ENCODE data around the gene HOXB2.

The HOXB2 gene

GRCh38 chr17:48555258-48556228 is 10.6 kb upstream of the HOXB2 start:
- Mint-ChIP-seq H3K27ac (no peak overlapping the region), H3K9me3 (no peaks in the 10 kb centered on the region), H3K4me1 (peaks cover 5 to 30% of the 10 kb centered on the region in 2 donors), H3K27me3 (peaks cover 52 to 82% of the 10 kb centered on the region in 2 donors), H3K36me3 (peaks cover 0 to 2% of the 10 kb centered on the region in 2 donors), H3K4me3 (peak overlapping the region; percentile 51 to 63)
- peak in 1 of 2 donors; percentile 38 for ATAC-seq (replicated peaks)
- DNase-seq: no peak

- H3K4me3 Mint-ChIP-seq: peak overlapping the region in 1 of 2 donors; percentile 51
- ATAC-seq (replicated peaks) (no peak), DNase-seq (no peak)
- H3K27me3 Mint-ChIP-seq: peaks cover 55 to 83% of the 10 kb centered on the region in 2 donors
- no peak overlapping the region for H3K27ac Mint-ChIP-seq
- peaks cover 5 to 30% of the 10 kb centered on the region in 2 donors for H3K4me1 Mint-ChIP-seq
- H3K36me3 Mint-ChIP-seq: peaks cover 2 to 5% of the 10 kb centered on the region in 2 donors
- no peaks in the 10 kb centered on the region for H3K9me3 Mint-ChIP-seq
These were observed 9.7 kb upstream of the HOXB2 start for GRCh38 chr17:48554412-48555257.

- no peak overlapping the region for H3K27ac Mint-ChIP-seq
- H3K4me3 Mint-ChIP-seq: no peak overlapping the region
- peaks cover 50 to 78% of the 10 kb centered on the region in 2 donors for H3K27me3 Mint-ChIP-seq
- DNase-seq: no peak
- peaks cover 5 to 30% of the 10 kb centered on the region in 2 donors for H3K4me1 Mint-ChIP-seq
- no peak for ATAC-seq (replicated peaks)
- peaks cover 2 to 5% of the 10 kb centered on the region in 2 donors for H3K36me3 Mint-ChIP-seq
- H3K9me3 Mint-ChIP-seq: no peaks in the 10 kb centered on the region
These were observed 8.9 kb upstream of the HOXB2 start for GRCh38 chr17:48553826-48554225.

- Mint-ChIP-seq H3K36me3 (peaks cover 2 to 5% of the 10 kb centered on the region in 2 donors), H3K27ac (no peak overlapping the region), H3K4me1 (peaks cover 5 to 30% of the 10 kb centered on the region in 2 donors), H3K27me3 (peaks cover 44 to 77% of the 10 kb centered on the region in 2 donors), H3K4me3 (no peak overlapping the region), H3K9me3 (no peaks in the 10 kb centered on the region)
- DNase-seq (no peak), ATAC-seq (replicated peaks) (no peak)
These were observed 8.3 kb upstream of the HOXB2 start for GRCh38 chr17:48553190-48553547.

DNA sequence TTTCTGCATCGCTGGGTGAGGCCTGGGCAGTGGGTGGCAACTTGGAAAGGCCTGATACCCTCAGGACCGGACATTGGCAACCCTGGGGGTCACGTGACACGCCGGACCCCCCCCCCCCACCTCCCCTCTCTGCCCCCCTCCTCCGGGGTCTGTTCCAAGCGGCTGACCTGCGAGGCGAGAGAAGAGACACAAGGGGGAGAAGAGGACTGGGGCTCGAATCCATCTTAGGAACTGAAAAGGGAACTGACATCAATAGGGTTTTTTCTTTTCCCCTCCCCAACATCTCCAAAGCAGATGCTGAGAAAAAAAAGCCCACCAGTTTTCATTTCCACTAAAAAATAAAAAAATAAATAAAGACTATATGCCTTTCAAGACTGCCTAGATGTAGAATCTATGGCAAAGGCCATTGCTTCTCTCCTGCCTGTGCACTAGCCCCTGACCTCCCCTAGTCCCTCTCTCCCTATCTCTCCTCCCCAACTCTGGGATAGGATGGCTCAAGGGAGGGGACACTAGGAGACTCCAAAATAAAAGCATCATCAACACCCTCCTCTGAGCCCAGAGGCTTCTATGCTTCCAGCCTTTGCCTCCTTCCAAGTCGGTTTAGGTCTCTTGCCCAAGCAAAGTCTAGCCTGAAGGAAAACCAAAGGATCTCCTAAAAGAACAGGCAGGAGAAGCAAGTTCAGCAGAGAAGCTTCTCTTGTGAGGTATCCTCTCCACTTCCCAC is 7.7 kb upstream of the HOXB2 start:
- ATAC-seq (replicated peaks) (peak; percentile 41 to 45), DNase-seq (no peak)
- Mint-ChIP-seq H3K27me3 (peaks cover 42 to 72% of the 10 kb centered on the region in 2 donors), H3K36me3 (peaks cover 2 to 5% of the 10 kb centered on the region in 2 donors), H3K9me3 (no peaks in the 10 kb centered on the region), H3K4me1 (peaks cover 8 to 30% of the 10 kb centered on the region in 2 donors), H3K4me3 (no peak overlapping the region), H3K27ac (no peak overlapping the region)

DNA sequence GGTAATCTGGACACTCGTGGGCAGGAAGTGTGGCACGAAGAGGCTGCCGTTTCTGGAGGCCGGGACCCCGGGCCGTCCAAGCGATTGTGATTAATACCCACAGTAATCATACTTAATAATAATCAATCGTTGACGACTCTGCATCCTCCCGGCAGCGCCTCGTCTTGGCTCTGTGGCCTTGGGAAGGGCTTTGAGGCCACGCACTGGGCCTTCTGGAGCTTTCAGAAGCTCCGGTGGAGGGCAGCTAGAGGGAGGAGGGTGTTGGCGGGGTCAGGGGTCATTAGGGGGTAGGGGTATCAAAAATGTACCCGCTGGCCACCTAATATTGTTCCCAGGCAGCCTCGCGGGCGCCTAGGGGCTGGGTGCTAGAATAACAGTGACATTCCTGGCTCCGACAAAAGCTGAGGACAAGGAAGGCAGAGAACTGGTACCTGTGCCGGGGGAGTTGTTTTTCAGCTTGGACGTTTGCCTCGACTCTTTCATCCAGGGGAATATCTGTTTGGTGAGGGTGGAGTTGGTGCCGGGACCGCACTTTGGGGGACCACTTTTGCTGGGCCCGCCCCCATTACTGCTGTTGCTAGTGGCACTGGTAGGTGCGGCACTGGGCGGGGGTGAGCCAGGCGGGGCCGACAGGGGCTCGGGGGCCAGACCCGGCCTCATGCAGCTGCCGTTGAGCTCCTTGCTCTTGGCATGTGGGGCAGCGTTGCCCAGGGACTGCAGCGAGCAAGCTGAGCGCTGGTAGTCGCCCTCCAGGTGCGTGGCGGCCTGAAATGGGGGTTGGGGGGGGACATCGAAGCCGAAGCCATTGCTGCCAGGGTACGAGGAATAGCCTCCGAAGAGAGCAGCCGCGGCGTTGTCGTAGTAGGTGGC is 6.9 kb upstream of the HOXB2 start:
- H3K27ac Mint-ChIP-seq: no peak overlapping the region

DNA sequence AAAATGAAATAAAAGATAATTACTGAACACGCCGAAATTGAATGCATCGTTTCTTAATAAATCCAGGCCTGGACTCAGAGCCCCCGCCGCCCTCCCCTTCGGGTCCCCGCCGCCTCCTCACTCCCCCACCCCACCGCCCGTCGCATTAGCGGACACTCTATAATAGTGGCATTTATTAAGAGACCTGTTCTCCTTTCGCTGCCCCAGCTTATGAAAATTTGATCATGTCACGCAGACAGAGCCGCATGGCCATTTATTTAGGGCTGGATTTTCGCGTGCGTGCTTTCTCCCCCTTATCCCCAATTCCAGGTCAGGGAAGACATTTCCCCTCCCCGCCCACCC is 6.3 kb upstream of the HOXB2 start:
- peaks cover 2 to 5% of the 10 kb centered on the region in 2 donors for H3K36me3 Mint-ChIP-seq
- no peak overlapping the region for H3K4me3 Mint-ChIP-seq
- H3K9me3 Mint-ChIP-seq: no peaks in the 10 kb centered on the region
- H3K4me1 Mint-ChIP-seq: peaks cover 8 to 37% of the 10 kb centered on the region in 2 donors
- ATAC-seq (replicated peaks) (no peak), DNase-seq (no peak)
- H3K27ac Mint-ChIP-seq: no peak overlapping the region
- H3K27me3 Mint-ChIP-seq: peaks cover 42 to 66% of the 10 kb centered on the region in 2 donors

More for the DNA sequence above, 6.9 kb upstream of the HOXB2 start:
- H3K36me3 Mint-ChIP-seq: peaks cover 2 to 5% of the 10 kb centered on the region in 2 donors
- no peak overlapping the region for H3K4me3 Mint-ChIP-seq
- H3K27me3 Mint-ChIP-seq: peaks cover 42 to 66% of the 10 kb centered on the region in 2 donors
- DNase-seq (no peak), ATAC-seq (replicated peaks) (no peak)
- H3K9me3 Mint-ChIP-seq: no peaks in the 10 kb centered on the region
- H3K4me1 Mint-ChIP-seq: peaks cover 8 to 30% of the 10 kb centered on the region in 2 donors

DNA sequence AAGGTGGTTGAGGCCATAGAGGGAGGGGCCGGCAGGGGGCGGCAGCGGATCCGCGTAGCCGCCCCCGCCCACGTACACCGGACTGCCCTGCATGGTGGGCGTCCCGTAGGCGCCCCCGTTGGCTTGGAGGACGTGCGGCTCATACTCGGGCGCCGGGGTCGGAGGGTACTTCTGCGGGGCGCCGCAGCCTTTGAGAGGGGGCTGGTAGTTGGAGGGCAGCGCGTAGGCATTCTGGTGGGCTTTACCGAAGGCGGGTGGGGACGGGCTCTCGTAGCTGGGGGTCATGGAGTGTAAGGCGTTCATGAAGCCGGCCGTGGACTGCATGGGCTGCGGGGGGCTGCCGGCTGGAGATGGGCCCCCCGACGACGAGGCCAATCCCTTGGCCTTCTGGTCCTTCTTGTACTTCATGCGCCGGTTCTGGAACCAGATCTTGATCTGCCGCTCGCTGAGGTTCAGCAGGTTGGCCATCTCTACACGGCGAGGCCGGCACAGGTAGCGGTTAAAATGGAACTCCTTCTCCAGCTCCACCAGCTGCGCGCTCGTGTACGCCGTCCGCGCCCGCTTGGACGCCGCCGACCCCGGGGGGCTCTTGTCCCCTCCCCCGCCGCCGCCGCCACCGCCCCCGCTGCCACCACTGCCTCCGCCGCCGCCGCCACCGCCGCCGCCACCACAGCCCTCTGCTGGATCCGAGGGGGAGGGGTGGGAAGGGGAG is 5.7 kb upstream of the HOXB2 start:
- ATAC-seq (replicated peaks): no peak
- Mint-ChIP-seq H3K27me3 (peaks cover 42 to 66% of the 10 kb centered on the region in 2 donors), H3K36me3 (peaks cover 2 to 5% of the 10 kb centered on the region in 2 donors), H3K4me3 (no peak overlapping the region), H3K9me3 (no peaks in the 10 kb centered on the region), H3K4me1 (peaks cover 7 to 34% of the 10 kb centered on the region in 2 donors), H3K27ac (no peak overlapping the region)
- no peak for DNase-seq

GRCh38 chr17:48549914-48550501 is 5.1 kb upstream of the HOXB2 start:
- peaks cover 5 to 28% of the 10 kb centered on the region in 2 donors for H3K4me1 Mint-ChIP-seq
- H3K9me3 Mint-ChIP-seq: no peaks in the 10 kb centered on the region
- ATAC-seq (replicated peaks): no peak
- H3K27me3 Mint-ChIP-seq: peaks cover 43 to 66% of the 10 kb centered on the region in 2 donors
- H3K4me3 Mint-ChIP-seq: no peak overlapping the region
- peaks cover 2 to 5% of the 10 kb centered on the region in 2 donors for H3K36me3 Mint-ChIP-seq
- no peak for DNase-seq
- H3K27ac Mint-ChIP-seq: peak overlapping the region; percentile 42

DNA sequence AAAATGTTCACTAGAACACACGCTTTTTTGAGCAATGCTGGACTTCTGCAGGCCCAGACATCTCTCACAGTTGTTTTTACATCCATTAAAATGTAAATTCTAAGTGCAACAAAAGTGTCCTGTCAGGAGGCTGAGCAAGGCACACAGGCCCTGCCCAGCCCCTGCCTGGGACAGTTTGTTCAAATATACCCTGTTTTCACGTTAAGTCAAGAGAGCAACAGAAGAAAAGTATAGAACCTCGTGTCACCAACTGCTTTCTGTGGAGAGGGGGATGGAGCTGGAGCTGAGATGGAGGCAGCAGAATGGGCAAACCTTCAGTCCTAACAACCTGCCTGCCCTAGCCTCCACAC is 4.3 kb upstream of the HOXB2 start:
- no peak overlapping the region for H3K27ac Mint-ChIP-seq
- DNase-seq (no peak), ATAC-seq (replicated peaks) (no peak)
- H3K9me3 Mint-ChIP-seq: no peaks in the 10 kb centered on the region
- no peak overlapping the region for H3K4me3 Mint-ChIP-seq
- peaks cover 40 to 66% of the 10 kb centered on the region in 2 donors for H3K27me3 Mint-ChIP-seq
- peaks cover 6 to 25% of the 10 kb centered on the region in 2 donors for H3K4me1 Mint-ChIP-seq
- peaks cover 0 to 5% of the 10 kb centered on the region in 2 donors for H3K36me3 Mint-ChIP-seq

GRCh38 chr17:48548523-48549280 is 3.8 kb upstream of the HOXB2 start:
- no peak for ATAC-seq (replicated peaks)
- H3K27ac Mint-ChIP-seq: no peak overlapping the region
- peaks cover 2 to 5% of the 10 kb centered on the region in 2 donors for H3K36me3 Mint-ChIP-seq
- peaks cover 10 to 30% of the 10 kb centered on the region in 2 donors for H3K4me1 Mint-ChIP-seq
- no peak for DNase-seq
- H3K9me3 Mint-ChIP-seq: no peaks in the 10 kb centered on the region
- peak overlapping the region in 1 of 2 donors; percentile 46 for H3K4me3 Mint-ChIP-seq
- H3K27me3 Mint-ChIP-seq: peaks cover 43 to 66% of the 10 kb centered on the region in 2 donors

Measured in stimulated activated naive B cell treated with anti-CD40 and anti-IgM and Interleukin-4, amounts not matched to agents 10 μg/mL and 1 μg/mL and 100 μg/mL, for 72 hours (primary cell).